Neuronal stem cell (in vitro differentiated cells): ENCODE measurements around the gene CARD11.

Experiments
- DNase-seq: peaks from one replicate; pipeline ENCODE4 v3.0.0-alpha.2; 2013; ENCODE audit warnings: low spot score
- H2AFZ ChIP-seq: one replicate; pipeline ENCODE4 v1.6.1; 2013; ENCODE audit warnings: mild to moderate bottlenecking, low read length, inconsistent platforms
- H2AK5ac ChIP-seq: 2 replicates; pipeline ENCODE4 v1.6.1; 2013; ENCODE audit warnings: low read depth, mild to moderate bottlenecking, inconsistent platforms, low read length, moderate library complexity, mixed read lengths
- H2BK120ac ChIP-seq: 2 replicates; pipeline ENCODE4 v1.6.1; 2013; ENCODE audit warnings: low read depth, mild to moderate bottlenecking, inconsistent platforms, low read length, moderate library complexity, mixed read lengths
- H2BK12ac ChIP-seq: one replicate; pipeline ENCODE4 v1.6.1; 2013; ENCODE audit warnings: low read length, inconsistent platforms
- H2BK15ac ChIP-seq: 2 replicates; pipeline ENCODE4 v1.6.1; 2013; ENCODE audit warnings: mild to moderate bottlenecking, low read length, inconsistent platforms, mixed read lengths
- H2BK5ac ChIP-seq: one replicate; pipeline ENCODE4 v1.6.1; 2013; ENCODE audit warnings: inconsistent platforms, mild to moderate bottlenecking, low read length, moderate library complexity
- H3K14ac ChIP-seq: one replicate; pipeline ENCODE4 v1.6.1; 2013; ENCODE audit warnings: low read length, inconsistent platforms
- H3K18ac ChIP-seq: 2 replicates; pipeline ENCODE4 v1.6.1; 2013; ENCODE audit warnings: low read length, inconsistent platforms
- H3K23ac ChIP-seq: 2 replicates; pipeline ENCODE4 v1.6.1; 2013; ENCODE audit warnings: low read depth, mild to moderate bottlenecking, mixed read lengths, low read length, inconsistent platforms; ENCODE audit not compliant: poor library complexity
- H3K27ac ChIP-seq: replicated peaks from 3 replicates; pipeline ENCODE4 v1.5.1; 2013; ENCODE audit warnings: low read length, inconsistent platforms
- H3K27me3 ChIP-seq, 3 experiments: 2 replicates each; pipeline ENCODE4 v1.6.1; 2013; ENCODE audit warnings: low read length in 3 of 3, mild to moderate bottlenecking in 2 of 3, inconsistent platforms in 1 of 3, low read depth in 1 of 3, mixed read lengths in 1 of 3, moderate library complexity in 1 of 3; ENCODE audit not compliant: control insufficient read depth in 3 of 3, insufficient read depth in 3 of 3
- H3K36me3 ChIP-seq, 2 donors: replicated peaks in 1 of 2; 2 replicates each; pipeline ENCODE4 v1.6.1; 2013; ENCODE audit warnings: low read length in 2 of 2; ENCODE audit not compliant: control insufficient read depth in 2 of 2, insufficient read depth in 2 of 2
- H3K4ac ChIP-seq: 2 replicates; pipeline ENCODE4 v1.6.1; 2013; ENCODE audit warnings: inconsistent platforms, mild to moderate bottlenecking, low read length, moderate library complexity
- H3K4me1 ChIP-seq, 2 donors: 1 replicate in 1 of 2; 2 replicates in 1 of 2; pipeline ENCODE4 v1.6.1; 2013; ENCODE audit warnings: low read length in 2 of 2, low read depth in 1 of 2; ENCODE audit not compliant: control insufficient read depth in 2 of 2, insufficient read depth in 1 of 2
- H3K4me2 ChIP-seq: one replicate; pipeline ENCODE4 v1.6.1; 2013; ENCODE audit warnings: mild to moderate bottlenecking, low read length, inconsistent platforms; ENCODE audit not compliant: insufficient read depth, poor library complexity, severe bottlenecking
- H3K4me3 ChIP-seq, 2 donors: 2 replicates each; pipeline ENCODE4 v1.5.1; 2013; ENCODE audit warnings: low read length in 2 of 2, mild to moderate bottlenecking in 2 of 2, inconsistent platforms in 1 of 2, moderate library complexity in 1 of 2
- H3K79me1 ChIP-seq: one replicate; pipeline ENCODE4 v1.6.1; 2013; ENCODE audit warnings: low read depth, mild to moderate bottlenecking, inconsistent platforms, low read length, moderate library complexity
- H3K9ac ChIP-seq: one replicate; pipeline ENCODE4 v1.6.1; 2013; ENCODE audit warnings: mild to moderate bottlenecking, low read depth, low read length, inconsistent platforms; ENCODE audit not compliant: poor library complexity
- H3K9me3 ChIP-seq, 2 donors: replicated peaks in 1 of 2; 2 replicates each; pipeline versions ENCODE3 to v1.6.1; 2013; ENCODE audit warnings: low read length in 2 of 2, mild to moderate bottlenecking in 2 of 2, inconsistent platforms in 1 of 2, low read depth in 1 of 2, mixed read lengths in 1 of 2, moderate library complexity in 1 of 2; ENCODE audit not compliant: control insufficient read depth in 2 of 2, insufficient read depth in 1 of 2
- H4K8ac ChIP-seq: one replicate; pipeline ENCODE4 v1.6.1; 2013; ENCODE audit warnings: low read depth, mild to moderate bottlenecking, inconsistent platforms, low read length, moderate library complexity
- H4K91ac ChIP-seq: one replicate; pipeline ENCODE4 v1.6.1; 2013; ENCODE audit warnings: low read length, low read depth, mild to moderate bottlenecking, inconsistent platforms; ENCODE audit not compliant: poor library complexity
- WGBS, 2 donors: extraction: QIAGEN DNeasy Blood & Tissue Kit; methylation state at CpG; one replicate each; pipeline ENCODE4 v1.1.7; 2013; ENCODE audit warnings: missing lambda C conversion rate in 2 of 2, mixed read lengths in 1 of 2; ENCODE audit not compliant: insufficient read length in 2 of 2, insufficient replicate concordance in 1 of 2; ENCODE audit errors: extremely low coverage in 2 of 2; 5-methylcytosine and 5-hydroxymethylcytosine counted together

The CARD11 gene

DNA sequence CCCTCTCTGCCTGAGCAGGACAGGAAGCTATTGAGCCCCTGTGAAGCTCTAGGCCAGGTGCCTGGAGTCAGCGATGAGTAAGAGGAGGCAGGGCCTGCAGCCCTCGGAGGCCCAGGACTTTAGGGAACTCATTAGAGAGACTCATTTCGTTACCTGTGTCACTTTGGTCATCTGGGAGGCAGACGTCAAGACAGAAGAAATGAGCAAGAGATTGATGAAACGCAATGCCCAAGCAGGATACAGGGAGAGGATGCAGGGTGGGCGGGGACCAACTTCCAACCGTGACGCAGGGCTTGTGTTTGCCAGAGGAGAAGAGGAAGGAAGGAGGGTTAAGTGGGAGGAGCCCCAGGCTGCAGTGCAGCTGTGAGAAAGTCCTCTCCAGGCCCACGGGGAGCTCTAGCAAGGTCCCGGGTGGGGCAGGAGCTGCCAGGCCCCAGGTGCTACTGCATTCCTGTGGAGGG, 173.2 kb downstream of the CARD11 start:
- no peak for DNase-seq
- Histone ChIP-seq H4K91ac (no peak overlapping the region), H2BK120ac (no peak overlapping the region), H2BK15ac (peak overlapping the region; percentile 81), H3K4me3 (no peak overlapping the region), H3K4ac (no peak overlapping the region), H3K36me3 (no peaks in the 10 kb centered on the region), H3K4me1 (peaks cover 6 to 15% of the 10 kb centered on the region in 2 donors), H3K9ac (no peak overlapping the region), H3K23ac (no peak overlapping the region), H2AFZ (peak overlapping the region; percentile 79), H2AK5ac (no peak overlapping the region), H3K9me3 (no peaks in the 10 kb centered on the region), H3K27me3 (no peaks in the 10 kb centered on the region), H3K27ac (no peak overlapping the region), H3K79me1 (no peaks in the 10 kb centered on the region), H3K14ac (no peak overlapping the region), H3K18ac (peak overlapping the region; percentile 89), H4K8ac (peak overlapping the region; percentile 94), H2BK5ac (no peak overlapping the region), H3K4me2 (no peak overlapping the region), H2BK12ac (no peak overlapping the region)
- WGBS, 2 donors: no CpG with 5 or more reads among the region's 10 CpGs

DNA sequence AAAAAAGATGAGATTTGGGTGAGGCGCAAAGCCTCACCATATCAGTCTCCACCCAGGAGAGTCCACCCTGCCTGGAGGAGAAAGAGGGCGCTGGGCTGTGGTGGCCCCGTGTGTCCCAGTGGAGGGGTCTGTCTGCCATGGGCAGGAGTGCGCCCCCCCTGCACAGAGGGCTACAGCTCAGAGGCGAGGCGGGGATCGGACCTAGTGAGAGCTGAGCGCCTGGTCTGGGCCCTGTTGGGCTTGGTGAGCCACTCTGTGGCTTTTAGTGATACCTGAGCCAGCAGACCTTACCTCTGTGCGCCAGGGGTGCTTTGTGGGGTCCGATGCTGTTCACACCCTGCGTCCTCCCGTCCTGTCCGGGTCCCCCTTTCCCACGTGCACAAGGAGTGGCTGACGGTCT, 173.7 kb downstream of the CARD11 start:
- Histone ChIP-seq H3K9me3 (no peaks in the 10 kb centered on the region), H2AFZ (peak overlapping the region; percentile 79), H3K4me2 (no peak overlapping the region), H2BK5ac (no peak overlapping the region), H3K18ac (peak overlapping the region; percentile 89), H2AK5ac (no peak overlapping the region), H3K9ac (no peak overlapping the region), H3K36me3 (no peaks in the 10 kb centered on the region), H2BK15ac (peak overlapping the region; percentile 81), H3K4me3 (no peak overlapping the region), H3K4me1 (peaks cover 6 to 15% of the 10 kb centered on the region in 2 donors), H3K27ac (no peak overlapping the region), H3K4ac (no peak overlapping the region), H2BK12ac (no peak overlapping the region), H4K91ac (no peak overlapping the region), H4K8ac (peak overlapping the region; percentile 94), H3K79me1 (no peaks in the 10 kb centered on the region), H2BK120ac (no peak overlapping the region), H3K27me3 (no peaks in the 10 kb centered on the region), H3K23ac (no peak overlapping the region), H3K14ac (peak overlapping the region; percentile 10)
- WGBS, 2 donors: no CpG with 5 or more reads among the region's 15 CpGs
- DNase-seq: no peak

DNA sequence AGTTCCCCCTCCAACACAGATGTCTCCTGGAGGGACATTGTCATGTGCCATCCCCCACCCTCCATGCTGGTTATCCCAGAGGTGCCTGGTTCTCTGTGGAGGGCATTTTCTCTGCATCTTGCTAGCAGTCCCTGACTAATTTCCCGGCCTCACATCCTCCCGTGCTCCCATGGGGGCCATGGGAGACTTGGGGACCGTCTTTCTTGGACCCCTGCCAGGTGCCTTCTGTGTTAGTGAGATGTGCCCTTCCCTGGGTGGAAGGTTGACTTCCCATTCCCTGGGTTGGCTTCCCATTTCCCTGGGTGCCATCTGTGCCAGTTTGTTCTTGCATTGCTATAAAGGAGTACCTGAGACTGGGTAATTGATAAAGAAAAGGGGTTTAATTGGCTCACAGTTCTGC, 177.1 kb downstream of the CARD11 start:
- Histone ChIP-seq H4K8ac (no peak overlapping the region), H3K4me2 (no peak overlapping the region), H4K91ac (no peak overlapping the region), H2AK5ac (no peak overlapping the region), H2BK120ac (no peak overlapping the region), H3K36me3 (no peaks in the 10 kb centered on the region), H3K9me3 (no peaks in the 10 kb centered on the region), H3K4ac (no peak overlapping the region), H3K79me1 (no peaks in the 10 kb centered on the region), H2BK12ac (no peak overlapping the region), H3K14ac (no peak overlapping the region), H3K4me1 (peaks cover 6 to 16% of the 10 kb centered on the region in 2 donors), H3K23ac (no peak overlapping the region), H2BK15ac (no peak overlapping the region), H3K27ac (no peak overlapping the region), H2AFZ (no peak overlapping the region), H3K18ac (no peak overlapping the region), H3K9ac (no peak overlapping the region), H3K4me3 (no peak overlapping the region), H3K27me3 (no peaks in the 10 kb centered on the region), H2BK5ac (no peak overlapping the region)
- DNase-seq: no peak
- no CpG with 5 or more reads among the region's 3 CpGs for WGBS, 2 donors

DNA sequence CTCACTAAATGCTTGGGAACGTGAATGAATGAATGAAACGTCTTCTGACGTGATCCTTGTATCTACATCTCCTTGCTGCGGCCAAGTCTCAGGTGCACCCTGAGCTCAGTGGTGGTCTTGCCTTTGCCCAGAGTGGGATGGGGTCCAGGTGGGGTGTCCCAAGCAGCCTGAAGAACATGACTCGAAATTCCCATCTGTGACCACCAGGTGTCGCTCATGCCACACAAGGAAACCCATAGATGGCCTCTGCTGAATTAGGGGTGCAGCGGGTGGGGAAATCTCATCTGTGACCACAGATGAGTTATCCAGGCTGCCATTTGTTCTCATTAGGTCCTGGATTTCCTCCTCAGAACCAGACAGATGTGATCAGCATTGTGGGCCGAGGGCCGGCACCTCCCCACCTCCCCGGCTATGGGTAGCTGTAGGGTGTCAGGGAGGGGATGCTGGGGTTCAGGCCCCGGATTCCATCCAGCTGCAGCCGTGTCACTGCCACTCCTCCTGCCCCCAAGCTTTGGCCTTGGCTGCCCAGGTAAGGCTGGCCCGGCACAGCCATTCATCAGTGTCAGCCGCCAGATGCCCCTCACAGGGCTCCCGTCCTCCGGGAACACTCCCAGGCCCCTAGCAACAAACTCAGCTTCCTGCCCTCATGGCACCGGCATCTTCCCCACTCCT, 178.5 kb downstream of the CARD11 start:
- peak; percentile 82 for DNase-seq
- Histone ChIP-seq H2AK5ac (peak overlapping the region; percentile 59), H4K91ac (no peak overlapping the region), H3K23ac (peak overlapping the region; percentile 17), H3K4ac (no peak overlapping the region), H3K4me2 (no peak overlapping the region), H3K4me1 (peaks cover 3 to 12% of the 10 kb centered on the region in 2 donors), H3K36me3 (no peaks in the 10 kb centered on the region), H3K79me1 (no peaks in the 10 kb centered on the region), H3K27me3 (no peaks in the 10 kb centered on the region), H2BK12ac (no peak overlapping the region), H3K9ac (no peak overlapping the region), H2AFZ (peak overlapping the region; percentile 31), H3K27ac (no peak overlapping the region), H2BK5ac (no peak overlapping the region), H4K8ac (no peak overlapping the region), H3K4me3 (no peak overlapping the region), H2BK120ac (peak overlapping the region; percentile 6), H2BK15ac (peak overlapping the region; percentile 45), H3K14ac (no peak overlapping the region), H3K18ac (peak overlapping the region; percentile 73), H3K9me3 (no peaks in the 10 kb centered on the region)
- no CpG with 5 or more reads among the region's 17 CpGs for WGBS, 2 donors
